ENCODE data around the gene FIS1.

DNA sequence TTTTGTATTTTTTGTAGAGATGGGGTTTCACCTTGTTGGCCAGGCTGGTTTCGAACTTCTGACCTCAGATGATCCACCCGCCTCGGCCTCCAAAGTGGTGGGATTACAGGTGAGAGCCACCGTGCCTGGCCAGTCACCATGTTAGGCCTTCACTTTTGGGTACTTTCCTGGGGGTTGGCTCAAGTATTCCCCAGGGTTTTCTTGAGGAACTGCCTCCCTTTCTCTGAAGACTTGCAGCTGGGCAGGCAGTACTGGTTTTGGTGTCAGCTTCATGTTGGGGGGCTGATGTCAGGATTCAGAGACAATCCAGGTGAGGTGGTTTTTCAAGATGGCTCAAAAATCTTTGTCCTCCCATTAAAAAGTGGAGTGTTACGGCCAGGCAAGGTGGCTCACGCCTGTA is 19.2 kb downstream of the FIS1 start:
- TF ChIP-seq POLR2A (IDR thresholded peaks at IDR 0.05; ENCODE audit: low read depth, low read length) (no peak), POLR2AphosphoS5 (IDR thresholded peaks at IDR 0.05; ENCODE audit: low read depth, low read length) (no peak), PAX5 (IDR thresholded peaks at IDR 0.05; ENCODE audit: insufficient read depth, low read length, severe bottlenecking) (no peak), SPI1 (IDR thresholded peaks at IDR 0.05; ENCODE audit: low read depth, low read length) (no peak), TAF1 (IDR thresholded peaks at IDR 0.05; ENCODE audit: low read depth, low read length) (no peak)

All from GM12891 (cell line).